ENCODE data around the gene EXOC3.
"Not testable (repeated sequence)": the region's sequence is repeated elsewhere in the genome, so short reads cannot be mapped to it uniquely, and the experiment has no call there.

Gene EXOC3

DNA sequence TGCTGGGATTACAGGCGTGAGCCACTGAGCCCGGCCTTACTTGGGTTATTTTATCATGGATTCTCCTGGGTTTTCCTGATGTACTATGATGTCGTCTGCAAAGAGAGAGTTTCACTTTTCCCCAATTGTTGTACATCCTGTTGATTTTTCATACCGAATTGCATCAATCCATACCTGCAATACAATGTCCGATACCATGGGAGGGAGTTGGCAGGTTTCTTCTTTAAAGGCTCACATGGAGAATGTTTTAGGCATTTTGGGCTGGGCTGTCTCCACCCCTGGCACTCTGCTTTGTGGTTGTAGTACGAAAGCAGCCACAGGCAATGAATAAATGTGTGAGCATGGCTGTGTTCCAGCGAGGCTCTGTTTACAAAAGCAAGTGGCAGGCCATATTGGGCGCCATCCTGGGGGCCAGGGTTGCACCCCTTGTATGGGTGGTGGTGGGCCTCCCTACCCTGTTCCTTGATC, 35.1 kb upstream of the EXOC3 start:
- no peak for DNase-seq

DNA sequence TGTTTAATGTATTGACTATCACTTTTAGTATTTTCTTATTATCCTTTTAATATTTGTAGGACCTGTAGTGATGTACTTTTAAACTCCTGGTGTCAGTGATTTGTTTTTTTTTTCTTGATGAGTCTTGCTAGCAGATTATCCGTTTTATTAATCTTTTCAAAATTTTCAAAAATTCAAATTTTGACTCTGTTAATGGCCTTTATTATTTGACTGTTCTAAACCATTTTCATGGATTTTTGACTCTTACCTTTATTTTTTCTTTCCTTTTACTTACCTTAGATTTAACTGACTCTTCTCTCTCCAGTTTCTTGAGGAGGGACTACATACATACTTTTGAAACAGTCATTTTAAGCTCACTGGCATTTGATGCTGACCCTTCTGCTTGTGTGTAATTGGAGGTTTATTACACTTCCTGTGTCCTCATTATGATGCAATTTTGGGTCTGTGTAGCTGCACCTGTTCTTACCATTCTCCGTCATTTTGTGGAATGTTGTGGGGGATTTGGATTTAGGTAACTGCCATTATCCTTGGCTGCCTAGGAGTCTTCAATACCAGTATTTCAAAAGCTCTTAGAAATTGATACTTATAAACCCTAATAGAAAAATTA, 32.0 kb upstream of the EXOC3 start:
- no peak for DNase-seq

DNA sequence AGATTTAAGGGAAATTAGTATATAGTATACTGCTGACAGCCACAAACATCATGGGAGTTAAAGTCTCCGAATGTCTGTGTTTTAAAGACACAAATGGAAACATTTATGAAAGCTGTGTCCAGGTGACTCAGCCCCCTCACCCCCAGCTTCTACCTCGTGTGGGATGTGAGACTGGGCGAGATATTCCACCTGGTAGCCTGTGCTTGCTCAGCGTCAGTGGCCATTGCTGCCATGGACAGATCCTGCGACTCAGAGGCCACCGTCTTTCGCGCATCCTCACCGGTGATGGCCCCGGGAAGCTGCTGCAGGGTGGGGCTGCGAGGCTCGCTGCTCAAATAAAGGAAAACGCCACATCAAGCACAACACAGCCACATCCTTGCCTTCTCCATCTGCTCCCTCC, 31.2 kb upstream of the EXOC3 start:
- no peak for DNase-seq

DNA sequence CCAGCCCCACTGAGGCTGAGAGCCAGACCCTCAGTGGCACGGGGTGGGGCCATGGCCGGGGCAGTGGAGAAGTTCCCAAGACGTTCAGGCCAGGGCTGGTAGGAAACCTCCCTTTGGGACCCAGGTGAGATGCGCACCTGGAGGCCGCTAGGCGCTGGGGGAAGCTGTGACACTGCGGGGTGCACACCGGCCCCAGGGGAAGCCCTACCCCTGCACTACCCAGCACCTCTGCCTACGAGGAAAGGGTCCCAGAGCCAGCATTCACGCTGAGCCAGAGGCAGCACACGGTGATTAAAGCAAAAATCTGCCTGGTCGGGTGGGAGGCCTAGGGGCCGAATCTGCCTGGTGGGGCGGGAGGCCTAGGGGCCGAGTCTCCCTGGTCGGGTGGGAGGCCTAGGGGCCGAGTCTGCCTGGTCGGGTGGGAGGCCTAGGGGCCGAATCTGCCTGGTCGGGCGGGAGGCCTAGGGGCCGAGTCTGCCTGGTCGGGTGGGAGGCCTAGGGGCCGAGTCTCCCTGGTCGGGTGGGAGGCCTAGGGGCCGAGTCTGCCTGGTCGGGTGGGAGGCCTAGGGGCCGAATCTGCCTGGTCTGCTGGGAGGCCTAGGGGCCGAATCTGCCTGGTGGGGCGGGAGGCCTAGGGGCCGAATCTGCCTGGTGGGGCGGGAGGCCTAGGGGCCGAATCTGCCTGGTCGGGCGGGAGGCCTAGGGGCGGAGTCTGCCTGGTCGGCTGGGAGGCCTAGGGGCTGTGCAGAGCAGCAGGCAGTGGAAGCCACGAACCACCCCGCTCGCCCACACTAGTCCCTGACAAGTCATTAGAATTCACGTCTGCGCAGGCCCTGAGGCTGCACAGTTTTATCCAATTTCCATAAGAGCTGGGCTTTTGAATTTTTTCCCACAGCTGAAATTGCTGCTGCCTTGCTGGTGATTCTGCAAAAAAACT, 27.7 kb upstream of the EXOC3 start:
- not testable (repeated sequence) for DNase-seq

DNA sequence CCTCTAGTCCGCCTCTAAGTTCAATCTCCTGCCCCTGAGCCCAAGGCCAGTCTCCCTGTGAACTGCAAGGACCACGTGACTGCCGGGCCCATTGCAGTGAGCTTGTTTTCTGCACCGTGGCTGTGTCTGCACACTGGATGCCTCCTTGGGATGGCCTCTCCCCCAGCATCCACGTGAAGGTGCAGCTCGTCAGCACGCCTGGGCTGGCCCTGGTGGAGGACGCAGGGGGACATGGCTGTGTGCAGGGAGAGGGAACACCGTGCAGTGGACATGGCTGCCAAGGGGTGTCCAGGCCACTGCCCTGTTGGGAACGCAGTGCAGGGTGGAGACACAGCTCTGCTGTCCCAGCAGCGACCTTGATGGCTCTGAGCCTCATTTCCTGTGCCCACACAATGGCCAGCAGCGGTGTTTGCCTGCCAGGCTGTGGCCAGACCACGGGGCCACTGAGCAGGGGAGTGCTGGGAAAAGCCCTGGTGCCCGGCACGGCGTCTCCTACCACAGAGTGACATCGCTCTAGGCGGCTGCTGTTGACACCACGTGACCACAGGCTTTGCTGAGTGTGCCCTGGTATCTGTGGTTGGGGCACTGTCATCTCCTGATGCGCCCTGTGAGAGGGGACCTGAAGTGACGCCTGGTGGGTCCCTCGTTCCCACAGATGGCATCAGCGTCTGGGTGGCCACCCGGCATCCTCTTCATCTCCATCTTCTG, 26.9 kb upstream of the EXOC3 start:
- DNase-seq: no peak

DNA sequence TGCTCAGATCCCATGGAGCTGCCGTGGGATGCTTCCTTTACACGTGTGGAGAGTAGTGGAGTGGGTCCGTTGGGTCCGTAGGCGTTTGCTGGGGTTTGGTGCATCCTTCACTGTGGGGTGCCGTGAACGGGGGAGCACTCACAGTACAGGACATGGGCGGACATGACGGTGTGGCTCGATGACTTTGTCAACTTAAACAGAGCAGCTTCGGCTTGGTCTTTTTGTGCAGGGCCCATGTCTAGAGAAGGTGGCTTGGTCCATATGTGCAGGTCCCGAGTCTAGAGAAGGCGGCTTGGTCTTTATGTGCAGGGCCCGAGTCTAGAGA, 26.4 kb upstream of the EXOC3 start:
- no peak for DNase-seq

DNA sequence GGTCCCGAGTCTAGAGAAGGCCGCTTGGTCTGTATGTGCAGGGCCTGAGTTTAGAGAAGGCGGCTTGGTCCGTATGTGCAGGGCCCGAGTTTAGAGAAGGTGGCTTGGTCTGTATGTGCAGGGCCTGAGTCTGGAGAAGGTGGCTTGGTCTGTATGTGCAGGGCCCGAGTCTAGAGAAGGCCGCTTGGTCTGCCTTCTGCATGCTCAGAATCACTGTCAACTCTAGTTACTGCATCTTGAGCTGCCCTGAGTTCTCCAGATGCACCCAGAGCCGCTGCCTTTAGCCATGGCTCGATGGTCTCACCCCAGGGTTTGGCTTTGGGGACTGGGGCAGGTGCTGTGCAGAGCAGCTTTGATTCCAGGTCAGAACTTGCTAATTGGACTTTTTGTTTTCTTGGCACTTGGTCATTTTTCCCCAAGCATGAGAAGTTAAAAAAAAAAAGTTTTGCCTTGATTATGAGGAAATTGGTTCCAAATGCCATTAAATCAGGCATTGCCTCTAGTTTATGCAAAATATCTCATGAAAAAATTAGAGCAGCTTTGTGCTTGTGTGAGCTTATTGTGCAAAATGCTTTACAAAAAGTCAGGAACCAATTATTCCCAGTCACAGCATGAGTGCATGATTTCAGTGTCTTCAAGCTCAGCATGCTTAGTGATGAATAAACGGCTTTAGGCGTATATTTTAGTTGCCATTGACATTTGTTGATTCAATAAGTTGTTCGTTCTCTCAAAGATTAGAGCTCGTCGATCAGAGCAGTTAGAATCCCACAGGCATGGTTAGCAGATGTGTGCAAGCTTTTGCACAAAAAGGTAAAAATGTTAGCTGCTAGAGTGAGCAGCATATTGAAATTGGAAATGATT, 25.4 kb upstream of the EXOC3 start:
- DNase-seq: no peak

DNA sequence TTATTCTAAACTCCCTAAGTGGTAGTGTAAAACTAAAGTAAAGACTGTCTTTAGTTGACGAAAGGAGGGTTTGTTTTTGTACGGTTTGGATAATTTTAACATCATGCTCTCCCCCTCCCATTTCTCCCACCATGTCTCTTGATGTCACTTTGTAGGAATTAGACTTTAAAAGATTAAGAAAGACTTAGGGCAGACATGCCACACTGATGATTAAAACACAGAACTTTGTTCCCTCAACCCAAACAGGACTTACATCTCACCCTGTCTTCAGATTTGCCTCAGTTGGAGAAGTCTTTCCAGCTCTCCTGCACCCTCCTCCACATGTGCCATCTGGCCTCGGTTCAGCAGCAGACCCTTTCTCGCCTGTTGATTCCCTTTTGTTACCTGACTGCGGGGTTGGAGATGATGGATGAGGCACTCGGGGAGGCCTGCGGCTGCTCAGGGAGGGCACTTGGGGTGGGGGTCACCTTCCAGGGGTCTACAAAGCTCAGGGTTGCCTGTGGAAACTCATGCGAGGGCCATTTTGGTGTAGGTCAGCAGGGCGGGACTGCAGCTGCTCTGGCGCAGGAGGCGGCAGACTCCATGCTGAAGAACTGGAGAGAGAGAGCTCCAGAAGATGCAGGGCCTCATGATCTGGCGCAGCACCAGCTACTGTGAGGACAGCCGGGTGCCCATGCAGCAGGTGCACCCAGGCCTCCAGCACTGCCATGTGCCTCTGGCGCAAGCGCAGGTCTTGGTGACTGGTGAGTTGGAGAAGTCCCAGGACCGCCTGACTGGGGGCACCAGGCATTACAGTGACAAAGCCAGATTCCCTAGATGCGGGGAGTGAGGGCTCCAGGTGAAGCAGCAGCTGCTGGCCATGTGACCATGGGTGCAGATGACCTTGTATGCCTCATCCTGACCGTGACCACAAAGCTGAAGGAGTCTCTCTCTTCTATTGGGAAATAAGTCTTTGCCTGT, 24.5 kb upstream of the EXOC3 start:
- no peak for DNase-seq

DNA sequence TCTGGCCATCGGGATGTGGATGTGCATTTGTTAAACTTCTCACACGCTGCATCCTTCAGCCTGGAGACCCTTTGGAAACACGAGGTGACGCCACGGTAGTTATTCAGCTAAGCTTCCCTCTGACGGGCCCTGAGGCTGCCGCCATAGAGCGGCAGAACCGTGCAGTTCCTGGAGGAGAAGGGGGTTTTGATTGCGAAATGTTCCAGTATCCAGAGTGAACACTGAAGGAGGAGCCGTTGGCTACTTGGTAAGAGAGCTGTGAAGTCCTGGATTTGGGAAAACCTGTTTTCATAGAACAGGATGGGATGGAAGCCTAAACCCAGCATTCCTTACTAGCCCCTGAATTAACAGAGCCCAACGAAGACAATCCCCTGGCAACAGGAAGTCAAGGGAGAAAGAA, 23.0 kb upstream of the EXOC3 start:
- DNase-seq: no peak

DNA sequence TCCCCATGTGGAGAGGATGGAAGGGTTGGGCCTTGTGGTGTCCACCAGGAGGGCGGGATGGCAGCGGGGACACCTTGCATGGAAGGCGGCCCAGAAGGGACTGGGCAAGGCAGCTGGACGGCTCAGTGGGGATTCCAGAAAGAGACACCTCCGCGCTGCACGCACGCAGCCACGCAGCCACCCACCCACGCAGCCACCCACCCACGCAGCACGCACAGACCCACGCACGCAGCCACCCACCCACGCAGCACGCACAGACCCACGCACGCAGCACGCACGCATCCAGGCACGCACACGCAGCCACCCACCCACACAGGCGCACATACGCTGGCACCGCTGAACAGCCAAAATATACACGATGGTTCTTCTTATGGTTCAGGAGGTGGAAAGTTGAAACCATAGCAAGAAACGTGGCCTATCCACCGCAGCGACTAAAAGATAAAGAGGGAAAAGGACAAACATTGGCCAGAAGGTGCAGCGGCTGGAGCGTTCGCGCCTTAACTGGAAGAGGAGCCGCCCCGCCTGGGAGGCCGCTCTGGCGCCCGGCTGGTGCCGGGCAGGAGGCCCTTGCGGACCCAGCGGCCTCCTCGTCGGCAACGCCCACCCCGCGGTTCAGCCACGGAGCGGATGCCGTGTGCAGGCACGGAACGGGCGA, 22.2 kb upstream of the EXOC3 start:
- no peak for DNase-seq

DNA sequence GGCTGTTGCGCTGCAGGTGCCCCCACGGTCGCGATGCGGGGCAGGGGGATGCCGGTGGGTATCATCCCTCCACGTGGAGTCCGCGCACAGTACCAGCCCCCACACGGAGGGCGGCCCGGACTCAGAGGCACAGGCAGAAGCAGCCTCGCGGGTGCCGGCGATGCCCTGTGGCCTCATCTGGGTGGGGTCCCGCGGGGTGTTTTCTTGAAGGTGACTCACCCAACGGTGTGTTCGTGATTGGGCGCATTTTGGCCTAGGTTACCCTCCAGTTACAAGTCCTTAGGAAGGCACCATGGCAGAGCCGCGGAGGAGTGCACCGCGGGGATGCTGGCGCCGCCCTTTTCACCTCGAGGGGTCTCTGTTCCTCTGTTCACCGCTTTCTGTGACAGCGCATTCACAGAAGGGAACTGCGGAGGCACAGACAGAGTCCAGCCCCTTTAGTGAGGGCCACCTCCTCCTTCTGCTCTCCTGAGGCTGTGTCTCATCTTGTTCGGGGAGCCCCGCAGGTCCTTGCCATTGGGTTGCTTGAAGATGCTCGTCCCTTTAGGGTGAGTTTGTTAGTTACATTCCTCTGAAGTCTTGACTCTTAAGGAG, 21.6 kb upstream of the EXOC3 start:
- no peak for DNase-seq

DNA sequence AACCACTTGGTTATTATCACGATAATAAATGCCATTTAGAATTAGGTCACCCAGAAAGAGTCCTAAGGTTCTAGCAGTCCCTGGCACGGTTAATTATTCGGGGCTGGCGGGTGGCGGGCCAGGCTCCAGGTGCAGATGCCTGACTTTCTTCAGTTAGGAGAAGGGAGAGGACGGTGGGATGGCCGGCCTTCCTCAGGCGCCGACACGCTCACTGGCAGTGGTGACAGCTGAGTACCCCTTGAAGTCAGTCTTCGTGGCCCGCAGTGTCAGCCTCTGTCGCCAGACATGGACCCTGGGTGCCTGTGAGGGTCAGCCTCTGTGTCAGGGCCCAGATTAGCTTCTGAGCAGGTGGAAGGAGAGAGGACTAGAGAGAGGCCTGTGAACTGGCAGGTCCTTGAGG, 21.1 kb upstream of the EXOC3 start:
- no peak for DNase-seq

DNA sequence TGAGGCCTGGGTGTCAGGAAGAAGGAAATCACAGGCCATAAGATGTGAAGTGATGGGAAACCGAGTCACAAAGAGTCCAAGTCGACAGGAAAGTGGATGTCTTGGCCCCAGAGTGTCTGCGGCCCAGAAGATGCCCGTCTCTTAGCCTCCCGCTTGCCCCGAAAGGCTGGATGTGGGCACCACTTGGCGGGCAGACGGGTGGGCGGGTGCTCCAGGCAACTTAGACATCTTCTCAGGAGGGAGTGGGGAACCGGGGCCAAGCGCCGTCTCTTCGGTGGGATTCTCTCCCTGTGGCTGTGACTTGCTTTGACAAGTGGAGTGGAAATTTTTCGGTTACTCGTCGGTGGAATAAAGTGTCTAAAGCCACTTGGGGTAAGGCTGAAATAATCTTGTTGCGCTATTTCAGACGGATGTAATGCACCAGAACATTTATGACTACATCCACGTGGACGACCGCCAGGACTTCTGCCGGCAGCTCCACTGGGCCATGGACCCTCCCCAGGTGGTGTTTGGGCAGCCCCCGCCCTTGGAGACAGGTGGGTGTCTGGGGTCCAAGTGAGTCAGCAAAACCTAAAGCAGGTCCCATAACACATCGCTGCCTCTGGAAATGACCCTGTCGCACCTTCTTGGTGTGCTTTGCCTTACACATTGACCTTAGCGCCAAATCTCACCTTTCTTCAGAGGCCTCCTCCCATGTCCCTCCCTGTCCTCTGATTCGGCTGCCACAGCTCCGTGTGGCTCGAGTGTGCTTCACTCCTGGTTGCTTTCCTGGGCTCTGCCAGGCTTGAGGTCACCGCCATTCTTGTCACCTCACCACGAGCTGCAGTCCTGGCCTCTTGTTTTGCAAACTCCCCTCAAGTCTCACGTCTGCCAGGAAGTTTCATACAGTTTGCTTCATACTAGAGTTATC, 20.4 kb upstream of the EXOC3 start:
- no peak for DNase-seq

DNA sequence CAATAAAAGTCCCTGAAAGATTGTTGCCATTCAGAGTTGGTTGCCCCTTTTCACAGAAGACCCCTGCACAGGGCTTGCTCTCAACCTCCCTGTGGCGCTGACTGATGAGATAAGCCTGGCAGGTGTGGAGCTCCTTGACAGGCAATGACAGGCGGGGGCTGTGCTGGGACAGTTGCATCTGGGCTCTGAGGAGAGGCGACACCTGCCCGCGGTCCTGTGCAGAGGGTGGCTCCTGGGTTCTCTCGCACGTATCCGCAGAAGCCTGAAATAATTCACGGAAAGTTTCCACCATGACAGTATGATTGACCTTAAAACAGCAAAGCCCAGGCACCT, 19.8 kb upstream of the EXOC3 start:
- DNase-seq: no peak

DNA sequence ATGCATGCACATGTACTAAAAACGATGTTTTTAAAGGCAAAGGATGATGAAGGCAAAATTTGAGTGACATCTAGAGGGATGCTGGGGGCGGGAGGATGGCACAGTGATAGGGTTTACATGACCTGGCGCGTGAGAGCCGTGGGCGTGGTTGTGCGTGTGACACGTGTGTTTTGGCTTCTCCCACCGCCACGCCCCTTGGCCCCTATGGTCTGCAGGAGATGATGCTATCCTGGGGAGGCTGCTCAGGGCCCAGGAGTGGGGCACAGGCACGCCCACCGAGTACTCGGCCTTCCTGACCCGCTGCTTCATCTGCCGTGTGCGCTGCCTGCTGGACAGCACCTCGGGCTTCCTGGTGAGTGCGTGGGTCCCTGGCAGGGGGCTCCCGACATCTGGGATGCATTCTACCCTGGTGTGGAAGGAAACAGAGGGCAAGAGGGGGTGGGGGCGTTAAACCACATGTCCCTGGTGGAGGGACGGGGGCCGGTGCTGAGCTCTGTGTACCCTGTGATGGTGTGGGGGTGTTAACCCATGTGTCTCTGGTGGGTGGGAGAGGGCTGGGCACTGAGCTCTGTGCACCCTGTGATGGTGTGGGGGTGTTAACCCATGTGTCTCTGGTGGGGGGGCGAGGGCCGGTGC, 19.2 kb upstream of the EXOC3 start:
- no peak for DNase-seq

DNA sequence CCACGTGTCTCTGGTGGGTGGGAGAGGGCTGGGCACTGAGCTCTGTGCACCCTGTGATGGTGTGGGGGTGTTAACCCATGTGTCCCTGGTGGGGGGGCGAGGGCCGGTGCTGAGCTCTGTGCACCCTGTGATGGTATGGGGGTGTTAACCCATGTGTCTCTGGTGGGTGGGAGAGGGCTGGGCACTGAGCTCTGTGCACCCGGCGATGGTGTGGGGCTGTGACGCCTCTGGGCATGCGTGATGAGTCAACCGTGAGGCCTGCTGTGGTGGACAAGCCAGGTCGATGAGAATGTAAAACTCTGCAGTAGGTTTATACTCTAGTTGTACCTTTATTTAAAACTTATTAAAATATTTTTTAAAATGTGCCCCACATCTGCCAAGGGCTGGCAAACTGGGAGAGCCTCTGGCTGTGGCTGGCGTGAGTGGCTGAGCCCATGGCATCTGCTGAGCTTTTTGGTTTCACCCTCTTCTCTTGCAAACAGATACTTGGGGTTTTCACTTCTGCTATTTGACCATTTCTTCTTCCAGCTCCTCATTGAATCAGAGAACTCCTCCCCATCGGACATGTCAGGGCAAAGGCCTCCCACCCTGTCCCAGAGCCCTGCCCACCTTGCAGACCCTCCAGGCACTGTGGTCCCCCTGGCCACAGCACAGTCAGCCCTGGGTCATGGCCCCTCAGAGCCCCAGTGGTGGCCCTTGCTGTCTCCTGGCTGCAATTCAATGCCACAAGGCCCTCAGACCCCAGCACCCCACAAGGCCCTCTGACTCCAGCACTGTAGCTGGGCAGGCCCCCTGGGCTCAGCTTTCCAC, 18.5 kb upstream of the EXOC3 start:
- no peak for DNase-seq

DNA sequence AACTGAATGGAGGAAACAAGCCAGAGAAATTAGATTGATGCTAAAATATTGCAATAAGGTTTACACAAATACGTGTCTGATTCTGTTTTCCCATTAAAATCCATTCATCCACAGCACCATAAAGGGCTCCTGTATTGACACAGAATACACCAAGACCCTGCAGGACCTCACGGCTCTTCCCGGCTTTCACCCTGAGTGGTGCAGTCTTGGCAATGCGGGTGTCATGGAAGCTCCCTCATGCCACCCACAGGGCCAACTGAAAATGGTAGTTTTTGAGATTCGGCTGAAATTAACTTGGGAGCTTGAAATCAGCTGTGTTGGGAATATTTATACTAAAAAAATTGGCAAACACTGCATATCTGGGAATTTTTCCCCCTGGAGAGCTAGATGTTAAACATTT, 17.3 kb upstream of the EXOC3 start:
- DNase-seq: no peak

DNA sequence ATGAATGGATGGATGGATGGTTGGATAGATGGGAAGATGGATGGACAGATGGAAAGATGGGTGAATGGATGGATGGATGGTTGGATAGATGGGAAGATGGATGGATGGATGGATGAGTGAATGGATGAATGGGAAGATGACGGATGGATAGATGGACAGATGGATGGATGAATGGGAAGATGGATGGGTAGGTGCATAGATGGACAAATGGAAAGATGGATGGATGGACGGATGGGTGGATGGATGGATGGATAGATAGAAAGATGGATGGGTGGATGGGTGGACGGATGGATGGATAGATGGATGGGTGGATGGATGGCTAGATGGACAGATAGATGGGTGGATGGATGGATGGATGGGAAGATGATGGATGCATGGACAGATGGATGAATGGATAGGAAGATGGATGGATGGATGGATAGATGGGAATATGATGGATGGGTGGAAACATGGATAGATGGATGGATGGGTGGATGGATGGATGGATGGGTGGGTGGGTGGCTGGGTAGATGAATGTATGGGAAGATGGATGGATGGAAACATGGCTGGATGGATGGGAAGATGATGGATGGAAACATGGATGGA, 16.5 kb upstream of the EXOC3 start:
- DNase-seq: no peak

Data from HCEC 1CT (cell line).